ENCODE data around the gene ZNF277.

The ZNF277 gene

DNA sequence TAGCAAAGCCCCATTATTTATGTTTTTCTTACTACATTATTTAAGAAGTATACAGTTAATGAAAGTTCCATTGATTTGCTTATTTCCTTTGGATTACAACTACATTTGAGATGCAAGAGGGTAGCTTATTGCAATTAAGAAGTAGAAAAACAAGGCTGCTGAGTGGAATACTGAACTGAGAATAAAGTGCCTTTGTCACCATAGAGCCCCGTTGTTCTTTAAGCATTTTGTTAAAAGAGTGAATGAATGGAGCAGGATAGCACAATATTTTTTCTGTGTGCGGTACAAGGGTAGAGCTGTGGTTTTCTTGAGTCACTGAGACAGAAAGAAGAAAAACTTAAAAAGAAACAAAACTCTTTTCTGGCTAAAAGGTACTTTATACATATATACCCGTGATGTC lies 45.6 kb downstream of the ZNF277 start:
- no peak for DNase-seq (ENCODE audit: low read depth in 2 of 3, low spot score in 1 of 3)

DNA sequence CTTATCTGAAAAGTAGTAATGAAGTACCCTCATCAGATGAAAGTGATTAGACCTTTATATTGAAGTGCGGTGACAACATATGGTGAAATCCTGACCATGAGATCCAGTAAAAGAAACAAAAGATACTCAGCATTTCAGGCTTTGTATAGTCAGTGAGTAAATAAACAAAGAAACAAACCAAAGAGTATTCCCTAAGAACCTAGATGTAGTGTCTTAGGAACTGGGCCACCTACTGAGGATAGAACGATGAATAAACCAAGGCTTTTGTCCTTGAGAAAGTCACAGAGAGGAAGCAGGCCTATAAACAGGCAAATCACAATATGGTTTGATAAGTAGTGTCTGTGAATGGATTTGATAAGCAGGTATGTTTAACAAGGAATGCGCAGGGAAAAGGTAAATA lies 46.2 kb downstream of the ZNF277 start:
- DNase-seq (ENCODE audit: low read depth in 2 of 3, low spot score in 1 of 3): no peak

- DNase-seq (ENCODE audit: low read depth in 2 of 3, low spot score in 1 of 3): no peak
Measured at GRCh38 chr7:112254156-112254555, 47.7 kb downstream of the ZNF277 start.

- DNase-seq (ENCODE audit: low read depth in 2 of 3, low spot score in 1 of 3): no peak
Measured at GRCh38 chr7:112254709-112255387, 48.4 kb downstream of the ZNF277 start.

DNA sequence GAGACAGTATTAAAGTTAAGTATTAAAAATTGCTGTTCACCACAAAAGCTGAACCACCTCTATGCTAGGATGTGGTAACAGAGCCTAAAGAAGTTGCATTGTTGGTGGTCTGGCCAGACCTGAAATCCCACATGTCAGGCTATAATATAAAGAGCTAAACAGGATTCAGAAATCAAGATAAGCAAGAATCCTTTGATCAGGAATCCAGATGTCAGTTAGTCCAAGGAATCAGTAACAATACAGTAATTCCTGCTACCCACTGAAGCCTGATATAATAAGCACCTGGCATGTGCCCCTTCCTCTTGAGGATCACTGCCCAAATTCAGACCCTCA lies 48.9 kb downstream of the ZNF277 start:
- no peak for DNase-seq (ENCODE audit: low read depth in 2 of 3, low spot score in 1 of 3)

DNA sequence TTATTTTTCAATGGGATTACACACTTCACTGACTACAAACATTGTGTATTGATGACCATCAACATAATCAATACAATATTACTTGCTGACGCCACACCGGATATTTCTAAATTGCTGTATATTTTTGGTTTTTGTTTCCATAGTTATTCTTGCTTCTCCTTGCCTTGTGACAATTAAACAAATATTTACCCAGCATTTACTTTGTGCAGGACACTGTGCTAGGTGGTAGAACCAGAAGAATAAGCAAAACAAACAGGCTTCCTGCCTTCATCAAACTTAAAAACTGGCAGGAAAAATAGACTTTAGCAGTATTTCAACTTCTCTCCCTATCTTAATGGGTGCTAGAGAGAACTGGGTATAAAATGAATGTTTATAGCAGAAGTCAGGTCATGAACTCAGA lies 50.6 kb downstream of the ZNF277 start:
- DNase-seq (ENCODE audit: low read depth in 2 of 3, low spot score in 1 of 3): no peak

GRCh38 chr7:112260911-112261310 lies 54.4 kb downstream of the ZNF277 start:
- no peak for DNase-seq (ENCODE audit: low read depth in 2 of 3, low spot score in 1 of 3)

DNA sequence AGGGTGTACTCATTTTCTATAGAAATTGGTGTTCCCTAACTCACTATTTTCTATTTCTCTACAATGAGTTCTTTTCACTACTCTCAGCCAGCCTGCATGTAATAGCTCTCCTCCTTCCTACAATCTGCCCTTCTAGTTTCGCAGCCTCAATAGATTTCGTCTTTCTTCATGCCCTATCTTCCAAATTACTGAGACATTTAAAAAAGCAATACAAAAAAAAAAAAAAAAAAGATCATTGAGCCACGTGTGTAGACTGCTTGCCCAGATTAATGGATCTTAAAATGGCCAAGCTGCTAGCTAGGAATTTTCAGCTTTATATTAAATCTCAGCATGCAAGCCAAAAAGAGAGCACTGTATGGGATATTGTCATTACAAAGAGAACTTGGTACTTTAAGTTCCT lies 55.5 kb downstream of the ZNF277 start:
- DNase-seq (ENCODE audit: low read depth in 2 of 3, low spot score in 1 of 3): no peak

DNA sequence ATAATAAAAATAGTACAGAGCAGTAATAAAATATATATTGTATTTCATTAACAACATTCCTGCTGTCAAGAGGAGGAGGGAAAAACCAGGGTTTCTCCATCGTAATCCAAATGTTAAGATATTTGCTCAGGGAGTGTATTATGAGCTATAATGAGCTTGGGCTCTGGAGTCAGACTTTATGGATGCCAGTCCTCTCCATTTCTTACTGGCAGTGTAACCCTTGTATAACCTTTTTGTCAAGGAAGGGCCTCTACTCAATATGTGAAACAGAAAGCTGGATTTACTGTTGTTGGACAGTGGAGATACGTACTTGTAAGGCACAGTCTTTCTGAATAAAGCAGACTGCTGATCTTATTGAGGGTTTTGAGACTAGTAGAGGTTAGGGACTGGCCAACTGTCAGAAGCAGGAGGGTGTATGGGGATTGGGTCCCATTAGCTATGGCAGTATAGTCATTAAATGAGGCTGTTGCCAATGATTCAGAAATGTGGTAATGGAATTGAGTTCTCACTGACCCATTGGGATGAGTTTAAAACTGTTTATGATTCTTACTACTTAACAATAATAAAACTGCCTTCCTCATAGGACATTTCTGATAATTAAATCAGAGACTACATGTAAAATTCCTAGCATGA lies 56.5 kb downstream of the ZNF277 start:
- DNase-seq (ENCODE audit: low read depth in 2 of 3, low spot score in 1 of 3): no peak

GRCh38 chr7:112263519-112263918 lies 57.0 kb downstream of the ZNF277 start:
- DNase-seq (ENCODE audit: low read depth in 2 of 3, low spot score in 1 of 3): no peak

DNA sequence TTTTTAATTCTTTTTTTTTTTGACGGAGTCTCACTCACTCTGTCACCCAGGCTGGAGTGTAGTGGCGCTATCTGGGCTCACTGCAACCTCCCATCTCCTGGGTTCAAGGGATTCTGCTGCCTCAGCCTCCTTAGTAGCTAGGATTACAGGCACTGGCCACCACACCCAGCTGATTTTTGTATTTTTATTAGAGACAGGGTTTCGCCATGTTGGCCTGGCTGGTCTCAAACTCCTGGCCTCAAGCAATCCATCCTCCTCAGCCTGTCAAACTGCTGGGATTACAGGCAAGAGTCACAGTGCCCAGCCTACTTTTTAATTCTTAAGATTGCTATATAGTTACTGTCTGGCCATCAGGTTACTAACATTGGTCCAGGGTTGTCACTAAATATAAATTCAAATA lies 59.6 kb downstream of the ZNF277 start:
- DNase-seq (ENCODE audit: low read depth in 2 of 3, low spot score in 1 of 3): no peak

DNA sequence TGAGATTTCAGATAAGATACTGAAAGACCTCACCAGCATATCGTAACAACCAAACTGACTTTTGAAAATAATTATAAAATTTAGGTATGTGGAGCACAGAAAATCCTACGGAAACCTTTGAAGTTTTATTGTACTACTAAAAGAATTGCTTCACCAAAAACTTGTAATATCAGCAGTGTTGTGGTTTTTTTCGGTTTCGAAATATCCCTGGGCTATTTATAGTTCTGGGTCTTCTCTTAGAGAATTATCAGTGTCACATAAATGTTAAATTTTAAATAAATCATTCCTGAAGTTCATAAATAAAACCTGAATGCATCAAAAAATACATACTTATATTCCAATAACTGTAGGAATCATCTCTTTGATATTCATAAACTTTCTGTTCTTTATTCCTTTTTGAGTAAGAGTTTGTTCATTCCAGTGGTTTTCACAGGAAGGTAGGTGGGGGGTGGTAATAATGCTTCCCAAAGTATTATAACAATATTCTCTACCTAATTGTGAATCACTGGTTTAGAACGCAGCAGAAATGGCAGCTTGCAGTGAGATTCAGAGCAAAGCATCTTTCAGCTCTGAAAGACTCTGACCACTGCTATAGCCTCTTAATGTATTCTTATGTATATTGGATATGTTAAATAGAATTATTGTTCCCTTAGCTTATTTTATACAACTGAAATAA lies 60.2 kb downstream of the ZNF277 start:
- no peak for DNase-seq (ENCODE audit: low read depth in 2 of 3, low spot score in 1 of 3)

GRCh38 chr7:112267944-112268691 lies 61.6 kb downstream of the ZNF277 start:
- no peak for DNase-seq (ENCODE audit: low read depth in 2 of 3, low spot score in 1 of 3)

DNA sequence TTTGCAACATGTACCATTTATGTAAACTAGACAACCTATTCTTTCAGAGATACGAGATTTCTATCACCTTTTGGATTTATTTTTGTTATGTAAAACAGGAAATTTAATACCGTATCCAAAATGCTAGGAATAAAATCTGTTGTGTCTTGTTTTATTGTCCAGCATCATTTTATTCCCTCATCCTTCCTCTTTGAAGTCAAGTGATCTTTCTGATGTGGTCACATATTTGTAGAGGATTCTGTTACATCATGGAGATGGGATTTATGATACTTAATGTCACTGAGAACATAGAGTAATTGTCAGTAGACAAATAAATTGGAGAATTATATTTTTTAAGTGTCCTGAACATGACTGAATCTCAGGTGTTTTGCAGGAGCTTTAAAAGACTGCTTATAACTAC lies 64.7 kb downstream of the ZNF277 start:
- DNase-seq (ENCODE audit: low read depth in 2 of 3, low spot score in 1 of 3): no peak

- no peak for DNase-seq (ENCODE audit: low read depth in 2 of 3, low spot score in 1 of 3)
Measured at GRCh38 chr7:112272921-112273561, 66.5 kb downstream of the ZNF277 start.

DNA sequence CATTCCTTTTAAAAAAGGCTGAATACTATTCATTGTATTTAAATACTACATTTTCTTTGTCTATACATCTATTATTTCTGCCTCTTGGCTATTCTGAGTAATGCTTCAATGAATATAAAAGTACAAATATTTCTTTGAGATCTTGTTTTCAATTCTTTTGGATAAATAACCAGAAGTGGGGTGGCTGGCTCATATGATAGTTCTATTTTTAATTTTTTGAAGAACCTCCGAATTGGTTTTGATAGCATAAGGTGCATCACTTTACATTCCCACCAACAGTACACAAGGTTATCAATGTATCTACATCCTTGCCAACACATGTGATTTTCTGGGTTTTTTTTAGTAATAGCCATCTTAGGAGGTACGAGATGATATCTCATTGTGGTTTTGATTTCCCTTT lies 72.5 kb downstream of the ZNF277 start:
- no peak for DNase-seq (ENCODE audit: low read depth in 2 of 3, low spot score in 1 of 3)

GRCh38 chr7:112280267-112280666 lies 73.8 kb downstream of the ZNF277 start:
- DNase-seq (ENCODE audit: low read depth in 2 of 3, low spot score in 1 of 3): no peak

DNA sequence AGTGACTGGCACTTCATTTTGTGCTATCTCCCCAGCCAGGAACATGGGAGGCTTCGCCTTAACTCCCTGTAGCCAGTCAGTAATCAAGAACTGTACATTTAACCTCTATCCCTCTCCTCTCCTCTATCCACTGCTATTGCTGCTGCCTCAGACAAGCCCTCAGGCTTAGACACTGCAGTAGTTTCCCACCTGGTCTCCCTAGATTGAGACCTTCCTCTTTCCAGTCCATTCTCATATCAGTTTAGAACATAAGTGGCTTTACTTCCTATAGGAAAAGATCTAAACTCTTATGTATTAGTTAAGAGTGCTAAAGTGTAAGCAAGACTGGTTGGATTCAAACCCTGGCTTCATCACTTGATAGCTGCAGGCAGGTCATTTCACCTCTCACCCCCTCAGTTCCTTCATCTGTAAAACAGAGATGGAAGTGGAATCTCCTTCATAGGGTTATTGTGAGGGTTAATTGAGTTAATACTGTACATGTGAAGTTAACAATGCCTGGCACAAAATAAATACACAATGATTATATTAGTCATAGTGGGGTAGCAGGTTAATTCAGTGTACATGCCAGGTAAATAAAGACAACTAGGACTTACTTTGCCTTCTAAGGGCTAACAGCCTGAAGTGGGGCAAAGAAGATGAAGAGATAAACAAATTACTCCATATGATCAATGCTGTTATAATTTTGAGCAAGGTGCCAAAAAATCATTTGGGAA lies 76.1 kb downstream of the ZNF277 start:
- no peak for DNase-seq (ENCODE audit: low read depth in 2 of 3, low spot score in 1 of 3)

DNA sequence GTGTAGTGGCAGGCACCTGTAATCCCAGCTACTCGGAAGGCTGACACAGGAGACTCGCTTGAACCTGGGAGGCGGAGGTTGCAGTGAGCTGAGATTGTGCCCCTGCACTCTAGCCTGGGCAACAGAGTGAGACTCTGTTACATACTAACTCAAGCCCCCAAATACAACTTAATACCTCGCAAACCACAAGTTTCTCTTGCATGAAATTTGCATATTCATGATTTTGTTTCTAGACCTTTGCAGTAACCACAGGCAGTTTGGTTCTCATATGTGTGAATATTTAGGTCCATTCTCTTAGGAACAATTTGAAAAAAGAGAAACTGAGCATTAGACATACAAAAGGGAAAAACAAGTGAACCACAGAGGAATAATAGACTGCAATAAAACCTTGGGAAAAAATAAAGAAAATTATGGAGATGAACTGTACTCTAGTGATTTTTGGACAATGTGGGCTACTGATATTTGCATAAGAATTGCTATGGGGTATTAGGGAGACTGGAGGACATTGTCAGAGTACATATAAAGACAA lies 77.0 kb downstream of the ZNF277 start:
- DNase-seq (ENCODE audit: low read depth in 2 of 3, low spot score in 1 of 3): no peak

GRCh38 chr7:112286250-112287086 lies 80.0 kb downstream of the ZNF277 start:
- no peak for DNase-seq (ENCODE audit: low read depth in 2 of 3, low spot score in 1 of 3)
